Brain microvascular endothelial cell (primary cell): ENCODE data around the gene TMEM63C.

ENCODE experiments used
- DNase-seq: peaks from one replicate; pipeline ENCODE4 v3.0.0-alpha.2; 2020
- H3K27ac ChIP-seq: fragments of 250-450 bp; sonication (Bioruptor Pico); 2 replicates; pipeline ENCODE4 v1.5.1; 2020; ENCODE audit warnings: mild to moderate bottlenecking, moderate library complexity
- H3K27me3 ChIP-seq: fragments of 250-450 bp; sonication (Bioruptor Pico); replicated peaks from 2 replicates; pipeline ENCODE4 v1.5.1; 2020; ENCODE audit warnings: mild to moderate bottlenecking
- H3K36me3 ChIP-seq: fragments of 250-450 bp; sonication (Bioruptor Pico); replicated peaks from 2 replicates; pipeline ENCODE4 v1.5.1; 2020; ENCODE audit warnings: mild to moderate bottlenecking
- H3K4me3 ChIP-seq: 2 replicates; pipeline ENCODE4 v1.5.1; 2011; ENCODE audit warnings: low read depth, mild to moderate bottlenecking, control low read depth, low read length, moderate library complexity
- CTCF ChIP-seq: IDR thresholded peaks from 2 replicates; pipeline ENCODE4 v1.5.1; 2011; ENCODE audit warnings: low read depth, mild to moderate bottlenecking, moderate library complexity, low read length, control low read depth, inconsistent platforms; ENCODE audit errors: missing control alignments
- in situ Hi-C: cut with HindIII; loops from 2 replicates; pipeline ENCODE4 v1.10.0; 2017; ENCODE audit warnings: low sequenced_read_pairs, low pct_ligation_motif_present

The TMEM63C gene

GRCh38 chr14:77271113-77271710 is 89.6 kb downstream of the TMEM63C start, which contains the start of gene NGB:
NGB (minus strand) TSS chr14:77271206; CDS start chr14:77270937, 269 bp downstream.
- DNase-seq: no peak

DNA sequence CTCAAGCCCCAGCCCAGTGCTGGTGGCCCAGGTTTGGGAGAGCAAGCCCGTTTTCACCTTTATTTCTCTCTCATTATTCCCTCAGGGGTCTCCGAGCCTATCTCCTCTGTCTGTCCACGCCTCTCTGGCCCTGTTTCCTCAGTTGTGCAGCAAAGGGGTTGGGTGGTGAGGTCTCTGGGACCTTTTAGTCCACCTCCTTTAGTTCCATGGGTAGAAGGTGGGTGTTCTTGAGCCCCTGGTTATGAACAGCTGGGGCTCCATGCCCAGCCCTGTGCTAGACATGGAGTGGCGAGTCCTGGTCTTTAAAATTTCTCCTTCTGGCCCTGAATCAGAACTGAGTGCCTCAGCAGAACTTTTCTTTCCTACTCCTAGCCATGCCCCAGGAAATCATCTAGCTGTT is 90.7 kb downstream of the TMEM63C start:
- no peaks in the 10 kb centered on the region for H3K36me3 ChIP-seq
- H3K27ac ChIP-seq: no peak overlapping the region
- TF ChIP-seq CTCF: no peak
- peaks cover 34% of the 10 kb centered on the region for H3K27me3 ChIP-seq
- in situ Hi-C loops: no loop called here
- DNase-seq: no peak
- no peak overlapping the region for H3K4me3 ChIP-seq

More at GRCh38 chr14:77271113-77271710, 89.6 kb downstream of the TMEM63C start, which contains the start of gene NGB:
- Histone ChIP-seq H3K27me3 (peaks cover 34% of the 10 kb centered on the region), H3K36me3 (no peaks in the 10 kb centered on the region), H3K4me3 (no peak within 1 kb of the TSS), H3K27ac (no peak within 1 kb of the TSS)
- in situ Hi-C loops: no loop called here
- no peak for TF ChIP-seq CTCF

DNA sequence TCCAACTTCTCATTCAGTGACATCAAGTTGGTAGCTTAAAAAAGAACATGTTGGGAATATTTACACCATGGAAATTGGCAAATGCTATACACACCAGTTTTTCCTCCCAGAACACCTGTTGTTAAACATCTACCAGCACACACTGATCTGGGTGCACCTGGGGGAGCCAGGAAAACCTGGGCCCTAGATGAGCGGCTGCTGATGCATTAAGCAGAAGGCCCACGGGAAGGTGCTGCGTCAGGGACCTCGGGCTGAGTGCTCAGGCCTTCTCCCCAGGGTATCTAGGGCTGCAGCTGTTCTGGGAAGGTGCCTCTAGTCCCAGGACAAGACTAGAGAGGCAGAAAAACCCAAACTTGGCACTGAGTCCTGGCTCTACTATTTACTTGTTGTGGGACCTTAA is 92.2 kb downstream of the TMEM63C start:
- Histone ChIP-seq H3K27me3 (peaks cover 25% of the 10 kb centered on the region), H3K27ac (no peak overlapping the region), H3K4me3 (no peak overlapping the region), H3K36me3 (peaks cover 2% of the 10 kb centered on the region)
- no peak for DNase-seq
- in situ Hi-C loops: no loop called here
- no peak for TF ChIP-seq CTCF

- Histone ChIP-seq H3K36me3 (peaks cover 3% of the 10 kb centered on the region), H3K27me3 (peaks cover 15% of the 10 kb centered on the region), H3K27ac (no peak overlapping the region), H3K4me3 (no peak overlapping the region)
- in situ Hi-C loops: no loop called here
- no peak for DNase-seq
- no peak for TF ChIP-seq CTCF
These were observed 93.5 kb downstream of the TMEM63C start for GRCh38 chr14:77275041-77275580.

DNA sequence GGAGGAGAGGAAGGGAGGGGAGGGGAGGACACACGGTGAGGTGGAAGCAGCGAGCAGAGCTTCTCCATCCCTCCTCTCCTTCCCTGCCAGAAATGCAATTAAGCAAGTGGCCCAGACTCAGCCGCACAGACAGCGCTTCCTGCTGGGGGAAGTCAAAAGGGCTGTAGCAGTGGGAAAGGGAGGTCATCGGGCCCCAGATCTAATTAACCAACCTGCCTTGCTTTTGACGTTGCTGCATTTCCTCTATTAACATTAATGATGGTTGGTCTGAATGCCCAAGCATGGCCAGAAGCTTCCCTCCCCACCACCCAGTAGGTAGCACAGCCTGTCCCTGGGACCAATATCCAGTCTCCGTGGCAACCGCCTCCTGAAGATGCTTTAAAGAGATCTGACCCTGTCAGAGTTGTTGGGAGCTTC is 94.0 kb downstream of the TMEM63C start:
- DNase-seq: no peak
- no peak overlapping the region for H3K27ac ChIP-seq
- no peak for TF ChIP-seq CTCF
- no peak overlapping the region for H3K4me3 ChIP-seq
- peaks cover 3% of the 10 kb centered on the region for H3K36me3 ChIP-seq
- peaks cover 10% of the 10 kb centered on the region for H3K27me3 ChIP-seq
- in situ Hi-C loops: no loop called here
